ENCODE data around the gene OR2AE1. TPM values are rescaled to one million over a fixed set of nuclear protein-coding genes. Genes with fewer than 3 reads are reported as not detected.

Gene OR2AE1
- total and polyA plus RNA-seq, 2 of the 13 experiments (the other 11 are each of a cell fraction or from before 2014, with no cell fraction given): not detected

DNA sequence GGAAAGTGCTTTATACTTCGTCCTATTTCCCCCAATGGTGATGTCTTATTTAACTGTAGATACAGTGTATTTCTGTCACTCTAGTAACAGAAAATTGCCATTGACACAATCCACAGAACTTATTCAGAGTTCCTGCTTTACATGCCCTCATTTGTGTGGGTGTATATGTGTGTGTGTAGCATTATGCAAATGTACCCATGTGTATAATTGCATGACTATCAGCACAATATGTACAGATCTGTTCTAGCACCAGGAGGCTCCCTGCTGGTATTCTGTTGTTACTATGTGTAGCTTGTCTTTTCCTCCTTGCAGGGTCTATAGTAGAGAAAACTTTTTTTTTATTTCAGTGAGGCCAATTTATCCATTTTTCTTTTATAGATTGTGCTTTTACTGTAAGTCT is 32.5 kb downstream of the OR2AE1 start:
- ChIA-PET CTCF (ENCODE audit: low intra/inter-chr PET ratio, low total read pairs) (no interaction called here), POLR2A (interaction anchor here (0.8 to 1.7 kb wide), 6 partner anchors 15 to 228 kb away, joined by 3 to 16 read pairs (median 4); partner anchors contain the start of gene ZSCAN25)
- no peaks in the 10 kb centered on the region for H3K9me3 ChIP-seq (ENCODE audit: low read length)
- peaks cover 20% of the 10 kb centered on the region for H3K4me1 ChIP-seq (ENCODE audit: insufficient read depth, low read length)
- H3K4me2 ChIP-seq (ENCODE audit: low read depth, low read length): no peak overlapping the region
- no peaks in the 10 kb centered on the region for H3K36me3 ChIP-seq (replicated peaks in 1 of 2; ENCODE audit: control insufficient read depth in 1 of 2, insufficient read depth in 2 of 2, low read length in 2 of 2)
- in situ Hi-C loops (cut with HindIII; ENCODE audit: extremely low pct_ligation_motif_present, low pct_unique_long_range_greater_than_20kb): no loop called here
- WGBS (ENCODE audit: low lambda C conversion rate): 83% methylated on average over 1 of the region's 1 CpG
- ATAC-seq (no peak), FAIRE-seq (no peak), DNase-seq (ENCODE audit: low spot score) (no peak)
- H3K27ac ChIP-seq (ENCODE audit: extremely low read length, insufficient read depth, low read length): no peak overlapping the region
- H3K27me3 ChIP-seq (ENCODE audit: control insufficient read depth in 1 of 2, insufficient read depth in 2 of 2, low read length in 2 of 2): no peaks in the 10 kb centered on the region
- no peak overlapping the region for H3K9ac ChIP-seq (ENCODE audit: insufficient read depth, low read depth, low read length)
- intact Hi-C loops (cut with micrococcal nuclease; ENCODE audit: unreplicated experiment): no loop called here
- no peaks in the 10 kb centered on the region for H4K20me1 ChIP-seq (ENCODE audit: insufficient read depth, low read length)
- no peak for TF ChIP-seq ZNF564 (CRISPR knock-in tag; IDR thresholded peaks at IDR 0.05)
- no peak for TF ChIP-seq NFYC (CRISPR knock-in tag; IDR thresholded peaks at IDR 0.05)
- TF ChIP-seq ZNF430 (CRISPR knock-in tag; IDR thresholded peaks at IDR 0.05): no peak
- H2AFZ ChIP-seq (ENCODE audit: low read length): no peak overlapping the region
- no peaks in the 10 kb centered on the region for H3K79me2 ChIP-seq (ENCODE audit: insufficient read depth, low read length)
- no TSS peak for BruUV-seq (replicated peaks)
- H3K4me3 ChIP-seq (replicated peaks in 1 of 3; ENCODE audit: insufficient read depth in 1 of 3, low read depth in 2 of 3, low read length in 3 of 3): no peak overlapping the region

DNA sequence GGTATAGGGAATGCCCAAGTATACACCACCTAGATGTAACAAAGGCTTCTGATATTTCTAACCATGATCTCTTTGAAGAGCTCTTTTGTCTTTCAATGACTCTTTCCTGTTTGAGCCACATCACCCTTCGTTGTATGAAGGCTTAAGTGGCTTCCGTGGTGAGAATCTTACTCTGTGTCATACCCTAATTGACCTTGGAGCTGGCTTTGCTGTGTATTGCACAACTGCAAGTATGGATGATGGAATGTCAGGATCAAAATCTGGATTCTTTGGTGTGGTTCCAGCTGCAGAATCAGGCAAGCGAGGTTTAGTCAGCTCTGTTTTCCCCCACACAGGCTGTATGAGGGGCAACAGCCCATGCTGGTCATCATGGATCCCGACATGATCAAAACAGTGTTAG is 33.0 kb downstream of the OR2AE1 start:
- no peak overlapping the region for H3K4me3 ChIP-seq (replicated peaks in 1 of 3; ENCODE audit: insufficient read depth in 1 of 3, low read depth in 2 of 3, low read length in 3 of 3)
- H4K20me1 ChIP-seq (ENCODE audit: insufficient read depth, low read length): no peaks in the 10 kb centered on the region
- ChIA-PET CTCF (ENCODE audit: low intra/inter-chr PET ratio, low total read pairs) (no interaction called here), POLR2A (interaction anchor here (0.8 to 1.7 kb wide), 6 partner anchors 14 to 227 kb away, joined by 3 to 16 read pairs (median 4); partner anchors contain the start of gene ZSCAN25)
- FAIRE-seq (peak; percentile 21), DNase-seq (ENCODE audit: low spot score) (peak; percentile 83), ATAC-seq (peak; percentile 57)
- peak overlapping the region; percentile 30 for H3K27ac ChIP-seq (ENCODE audit: extremely low read length, insufficient read depth, low read length)
- H3K9ac ChIP-seq (ENCODE audit: insufficient read depth, low read depth, low read length): no peak overlapping the region
- BruUV-seq (replicated peaks): no TSS peak
- H2AFZ ChIP-seq (ENCODE audit: low read length): no peak overlapping the region
- H3K27me3 ChIP-seq (ENCODE audit: control insufficient read depth in 1 of 2, insufficient read depth in 2 of 2, low read length in 2 of 2): no peaks in the 10 kb centered on the region
- no peaks in the 10 kb centered on the region for H3K9me3 ChIP-seq (ENCODE audit: low read length)
- no peaks in the 10 kb centered on the region for H3K79me2 ChIP-seq (ENCODE audit: insufficient read depth, low read length)
- intact Hi-C loops (cut with micrococcal nuclease; ENCODE audit: unreplicated experiment): no loop called here
- peak overlapping the region; percentile 24; the same call in 1 of the 2 replicates for H3K4me2 ChIP-seq (ENCODE audit: low read depth, low read length)
- peaks cover 20% of the 10 kb centered on the region for H3K4me1 ChIP-seq (ENCODE audit: insufficient read depth, low read length)
- 32% methylated on average over 4 of the region's 4 CpGs for WGBS (ENCODE audit: low lambda C conversion rate)
- in situ Hi-C loops (cut with HindIII; ENCODE audit: extremely low pct_ligation_motif_present, low pct_unique_long_range_greater_than_20kb): no loop called here
- H3K36me3 ChIP-seq (replicated peaks in 1 of 2; ENCODE audit: control insufficient read depth in 1 of 2, insufficient read depth in 2 of 2, low read length in 2 of 2): no peaks in the 10 kb centered on the region
- peak; percentile 90 for TF ChIP-seq GATAD2A (CRISPR knock-in tag; IDR thresholded peaks at IDR 0.05)
- peak; percentile 41; the same call in 1 of the 2 replicates for TF ChIP-seq ZBTB7B (CRISPR knock-in tag; IDR thresholded peaks at IDR 0.05)
- TF ChIP-seq CBX5 (CRISPR knock-in tag; IDR thresholded peaks at IDR 0.05; ENCODE audit: borderline replicate concordance): peak; percentile 56; the same call in 1 of the 2 replicates
- TF ChIP-seq, protein P1, sequence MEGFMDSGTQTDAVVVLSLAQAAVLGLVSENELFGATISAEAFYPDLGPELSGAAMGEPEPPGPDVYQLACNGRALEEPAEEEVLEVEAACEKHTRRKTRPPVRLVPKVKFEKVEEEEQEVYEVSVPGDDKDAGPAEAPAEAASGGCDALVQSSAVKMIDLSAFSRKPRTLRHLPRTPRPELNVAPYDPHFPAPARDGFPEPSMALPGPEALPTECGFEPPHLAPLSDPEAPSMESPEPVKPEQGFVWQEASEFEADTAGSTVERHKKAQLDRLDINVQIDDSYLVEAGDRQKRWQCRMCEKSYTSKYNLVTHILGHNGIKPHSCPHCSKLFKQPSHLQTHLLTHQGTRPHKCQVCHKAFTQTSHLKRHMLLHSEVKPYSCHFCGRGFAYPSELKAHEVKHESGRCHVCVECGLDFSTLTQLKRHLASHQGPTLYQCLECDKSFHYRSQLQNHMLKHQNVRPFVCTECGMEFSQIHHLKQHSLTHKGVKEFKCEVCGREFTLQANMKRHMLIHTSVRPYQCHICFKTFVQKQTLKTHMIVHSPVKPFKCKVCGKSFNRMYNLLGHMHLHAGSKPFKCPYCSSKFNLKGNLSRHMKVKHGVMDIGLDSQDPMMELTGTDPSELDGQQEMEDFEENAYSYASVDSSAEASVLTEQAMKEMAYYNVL (CRISPR knock-in tag; IDR thresholded peaks at IDR 0.05; ENCODE audit: borderline replicate concordance): no peak
- no peak for TF ChIP-seq ZKSCAN5 (CRISPR knock-in tag; IDR thresholded peaks at IDR 0.05)
- TF ChIP-seq FOXM1 (CRISPR knock-in tag; IDR thresholded peaks at IDR 0.05): no peak
- TF ChIP-seq JUND (CRISPR knock-in tag; IDR thresholded peaks at IDR 0.05): no peak
- peak; percentile 93 for TF ChIP-seq ZNF644 (CRISPR knock-in tag; IDR thresholded peaks at IDR 0.05; ENCODE audit: low read depth)
- peak; percentile 31; the same call in 1 of the 2 replicates for TF ChIP-seq SMC3 (IDR thresholded peaks at IDR 0.05; ENCODE audit: low read length)
- TF ChIP-seq MIER3 (CRISPR knock-in tag; IDR thresholded peaks at IDR 0.05; ENCODE audit: borderline replicate concordance): peak; percentile 34; the same call in 1 of the 2 replicates
- no peak for TF ChIP-seq SMARCE1 (IDR thresholded peaks at IDR 0.05; ENCODE audit: borderline replicate concordance)
- no peak for TF ChIP-seq ZNF83 (CRISPR knock-in tag; IDR thresholded peaks at IDR 0.05; ENCODE audit: borderline replicate concordance)
- TF ChIP-seq, protein P2, sequence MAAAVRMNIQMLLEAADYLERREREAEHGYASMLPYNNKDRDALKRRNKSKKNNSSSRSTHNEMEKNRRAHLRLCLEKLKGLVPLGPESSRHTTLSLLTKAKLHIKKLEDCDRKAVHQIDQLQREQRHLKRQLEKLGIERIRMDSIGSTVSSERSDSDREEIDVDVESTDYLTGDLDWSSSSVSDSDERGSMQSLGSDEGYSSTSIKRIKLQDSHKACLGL (CRISPR knock-in tag; IDR thresholded peaks at IDR 0.05): no peak
- TF ChIP-seq RFXANK (CRISPR knock-in tag; IDR thresholded peaks at IDR 0.05): no peak
- no peak for TF ChIP-seq U2AF2 (IDR thresholded peaks at IDR 0.05; ENCODE audit: low read depth, low read length)
- TF ChIP-seq ZMYM4 (CRISPR knock-in tag; IDR thresholded peaks at IDR 0.05): peak; percentile 33; the same call in 1 of the 2 replicates
- TF ChIP-seq ZNF12 (CRISPR knock-in tag; IDR thresholded peaks at IDR 0.05): peak; percentile 79
